Liver (tissue), 9 donors: Measurements from ENCODE around the gene SEMA3B. TPM values are rescaled to one million over a fixed set of nuclear protein-coding genes. Genes with fewer than 3 reads are reported as not detected.

Experiments used
- DNase-seq: peaks from one replicate; pipeline ENCODE4 v3.0.0-alpha.2; 2017; ENCODE audit warnings: low spot score
- H3K27ac ChIP-seq, 2 donors: one replicate each; pipeline ENCODE4 v1.7.0; 2013; ENCODE audit warnings: inconsistent platforms in 2 of 2, low read length in 2 of 2, control low read depth in 1 of 2, low read depth in 1 of 2, mild to moderate bottlenecking in 1 of 2
- H3K27me3 ChIP-seq, 4 donors: one replicate each; pipeline versions ENCODE4 v1.6.1 to v1.7.0; 2013; ENCODE audit warnings: low read length in 3 of 4, inconsistent platforms in 1 of 4, mild to moderate bottlenecking in 1 of 4, moderate library complexity in 1 of 4; ENCODE audit not compliant: control insufficient read depth in 4 of 4, insufficient read depth in 4 of 4
- H3K36me3 ChIP-seq, 4 donors: one replicate each; pipeline versions ENCODE4 v1.6.1 to v1.7.0; 2013; ENCODE audit warnings: low read length in 3 of 4, mild to moderate bottlenecking in 3 of 4, low read depth in 1 of 4, moderate library complexity in 1 of 4; ENCODE audit not compliant: control insufficient read depth in 4 of 4, insufficient read depth in 3 of 4
- H3K4me1 ChIP-seq, 4 donors: one replicate each; pipeline versions ENCODE4 v1.6.1 to v1.7.0; 2013; ENCODE audit warnings: low read length in 3 of 4, mild to moderate bottlenecking in 3 of 4, moderate library complexity in 1 of 4; ENCODE audit not compliant: control insufficient read depth in 4 of 4, insufficient read depth in 4 of 4
- H3K4me3 ChIP-seq, 3 donors: one replicate each; pipeline versions ENCODE4 v1.6.1 to v1.7.0; 2013; ENCODE audit warnings: low read length in 3 of 3, control low read depth in 1 of 3, low read depth in 1 of 3, mild to moderate bottlenecking in 1 of 3
- H3K9ac ChIP-seq, 2 donors: one replicate each; pipeline ENCODE4 v1.7.0; 2013; ENCODE audit warnings: low read length in 2 of 2, mild to moderate bottlenecking in 2 of 2, moderate library complexity in 2 of 2, control low read depth in 1 of 2, low read depth in 1 of 2
- H3K9me3 ChIP-seq, 4 donors: one replicate each; pipeline versions ENCODE4 v1.6.1 to v1.7.0; 2013; ENCODE audit warnings: low read length in 3 of 4; ENCODE audit not compliant: control insufficient read depth in 4 of 4
- EGR1 ChIP-seq, 2 donors: IDR thresholded peaks; 2 replicates each; pipeline ENCODE4 v1.6.1; 2016 to 2018; ENCODE audit warnings: antibody characterized with exemption in 2 of 2, low read depth in 2 of 2
- FOXA1 ChIP-seq: IDR thresholded peaks from 2 replicates; pipeline ENCODE4 v1.6.1; 2016; ENCODE audit warnings: antibody characterized with exemption
- FOXA2 ChIP-seq: IDR thresholded peaks from 2 replicates; pipeline ENCODE4 v1.6.1; 2016; ENCODE audit warnings: antibody characterized with exemption
- GABPA ChIP-seq, 2 donors: IDR thresholded peaks in 1 of 2; conservative IDR thresholded peaks in 1 of 2; 2 replicates each; pipeline ENCODE4 v1.6.1; 2016; ENCODE audit warnings: antibody characterized with exemption in 2 of 2, mild to moderate bottlenecking in 1 of 2, moderate library complexity in 1 of 2
- HNF4A ChIP-seq, 2 donors: conservative IDR thresholded peaks; 2 replicates each; pipeline ENCODE4 v1.6.1; 2016; ENCODE audit warnings: antibody characterized with exemption in 2 of 2, mild to moderate bottlenecking in 2 of 2
- HNF4G ChIP-seq: IDR thresholded peaks from 2 replicates; pipeline ENCODE4 v1.6.1; 2016; ENCODE audit warnings: antibody characterized with exemption
- JUND ChIP-seq, 2 donors: IDR thresholded peaks; 2 replicates each; pipeline ENCODE4 v1.6.1; 2016; ENCODE audit warnings: antibody characterized with exemption in 2 of 2
- NR2F2 ChIP-seq: IDR thresholded peaks from 2 replicates; pipeline ENCODE4 v1.6.1; 2016; ENCODE audit warnings: antibody characterized with exemption
- RAD21 ChIP-seq, 2 donors: IDR thresholded peaks; 2 replicates each; pipeline ENCODE4 v1.6.1; 2016; ENCODE audit warnings: antibody characterized with exemption in 2 of 2, mild to moderate bottlenecking in 2 of 2
- RXRA ChIP-seq, 2 donors: IDR thresholded peaks; 2 replicates each; pipeline ENCODE4 v1.6.1; 2017 to 2018; ENCODE audit warnings: antibody characterized with exemption in 2 of 2, mild to moderate bottlenecking in 1 of 2
- SP1 ChIP-seq: IDR thresholded peaks from 2 replicates; pipeline ENCODE4 v1.6.1; 2018; ENCODE audit warnings: antibody characterized with exemption, mild to moderate bottlenecking
- TAF1 ChIP-seq: conservative IDR thresholded peaks from 2 replicates; pipeline ENCODE4 v1.6.1; 2016; ENCODE audit warnings: antibody characterized with exemption, mild to moderate bottlenecking
- YY1 ChIP-seq: IDR thresholded peaks from 2 replicates; pipeline ENCODE4 v1.6.1; 2016; ENCODE audit warnings: antibody characterized with exemption, mild to moderate bottlenecking
- WGBS: extraction: QIAGEN DNeasy Blood & Tissue Kit; methylation state at CpG from one replicate; pipeline ENCODE4 v1.1.7; 2013; 5-methylcytosine and 5-hydroxymethylcytosine counted together
- polyA plus RNA-seq, 2 donors: library from polyadenylated mRNA; stranded (reverse) in 1 of 2; unstranded in 1 of 2; fragments of 200-250 nt in 1 of 2; fragments of >200 nt in 1 of 2; fragmentation: Nextera tagmentation in 1 of 2; extraction: Ambion mirVana in 1 of 2; gene quantifications; one replicate each; pipeline versions ENCODE4 v1.2.1 to v1.2.3, GENCODE V29; 2013 to 2015
- total RNA-seq, 2 donors: library from RNA; depleted of rRNA; stranded (reverse); fragments of >200 nt; gene quantifications; one replicate each; pipeline ENCODE4 v1.2.3, GENCODE V29; 2014
- TF ChIP-seq, protein P1 (sequence below): IDR thresholded peaks from 2 replicates; pipeline ENCODE4 v1.6.1; 2016; ENCODE audit warnings: antibody characterized with exemption, mild to moderate bottlenecking
- TF ChIP-seq, protein P2 (sequence below): IDR thresholded peaks from 2 replicates; pipeline ENCODE4 v1.6.1; 2016; ENCODE audit warnings: antibody characterized with exemption
- TF ChIP-seq, protein P3 (sequence below): IDR thresholded peaks from 2 replicates; pipeline ENCODE4 v1.6.1; 2016; ENCODE audit warnings: antibody characterized with exemption
- TF ChIP-seq, protein P4 (sequence below): IDR thresholded peaks from 2 replicates; pipeline ENCODE4 v1.6.1; 2016; ENCODE audit warnings: antibody characterized with exemption
- donor health status: healthy.
- donor health status: healthy.
- donor health status: healthy.
- donor health status: healthy.
- donor health status: healthy.

The SEMA3B gene
- total and polyA plus RNA-seq, 4 donors, result 0.40 to 1.5 (median 0.93) TPM

- no peak for TF ChIP-seq JUND (IDR thresholded peaks at IDR 0.05)
- no peak for TF ChIP-seq RXRA (IDR thresholded peaks at IDR 0.05)
- TF ChIP-seq, protein P1, sequence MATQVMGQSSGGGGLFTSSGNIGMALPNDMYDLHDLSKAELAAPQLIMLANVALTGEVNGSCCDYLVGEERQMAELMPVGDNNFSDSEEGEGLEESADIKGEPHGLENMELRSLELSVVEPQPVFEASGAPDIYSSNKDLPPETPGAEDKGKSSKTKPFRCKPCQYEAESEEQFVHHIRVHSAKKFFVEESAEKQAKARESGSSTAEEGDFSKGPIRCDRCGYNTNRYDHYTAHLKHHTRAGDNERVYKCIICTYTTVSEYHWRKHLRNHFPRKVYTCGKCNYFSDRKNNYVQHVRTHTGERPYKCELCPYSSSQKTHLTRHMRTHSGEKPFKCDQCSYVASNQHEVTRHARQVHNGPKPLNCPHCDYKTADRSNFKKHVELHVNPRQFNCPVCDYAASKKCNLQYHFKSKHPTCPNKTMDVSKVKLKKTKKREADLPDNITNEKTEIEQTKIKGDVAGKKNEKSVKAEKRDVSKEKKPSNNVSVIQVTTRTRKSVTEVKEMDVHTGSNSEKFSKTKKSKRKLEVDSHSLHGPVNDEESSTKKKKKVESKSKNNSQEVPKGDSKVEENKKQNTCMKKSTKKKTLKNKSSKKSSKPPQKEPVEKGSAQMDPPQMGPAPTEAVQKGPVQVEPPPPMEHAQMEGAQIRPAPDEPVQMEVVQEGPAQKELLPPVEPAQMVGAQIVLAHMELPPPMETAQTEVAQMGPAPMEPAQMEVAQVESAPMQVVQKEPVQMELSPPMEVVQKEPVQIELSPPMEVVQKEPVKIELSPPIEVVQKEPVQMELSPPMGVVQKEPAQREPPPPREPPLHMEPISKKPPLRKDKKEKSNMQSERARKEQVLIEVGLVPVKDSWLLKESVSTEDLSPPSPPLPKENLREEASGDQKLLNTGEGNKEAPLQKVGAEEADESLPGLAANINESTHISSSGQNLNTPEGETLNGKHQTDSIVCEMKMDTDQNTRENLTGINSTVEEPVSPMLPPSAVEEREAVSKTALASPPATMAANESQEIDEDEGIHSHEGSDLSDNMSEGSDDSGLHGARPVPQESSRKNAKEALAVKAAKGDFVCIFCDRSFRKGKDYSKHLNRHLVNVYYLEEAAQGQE, result no peak
- TF ChIP-seq FOXA2, result no peak
- TF ChIP-seq, protein P2, sequence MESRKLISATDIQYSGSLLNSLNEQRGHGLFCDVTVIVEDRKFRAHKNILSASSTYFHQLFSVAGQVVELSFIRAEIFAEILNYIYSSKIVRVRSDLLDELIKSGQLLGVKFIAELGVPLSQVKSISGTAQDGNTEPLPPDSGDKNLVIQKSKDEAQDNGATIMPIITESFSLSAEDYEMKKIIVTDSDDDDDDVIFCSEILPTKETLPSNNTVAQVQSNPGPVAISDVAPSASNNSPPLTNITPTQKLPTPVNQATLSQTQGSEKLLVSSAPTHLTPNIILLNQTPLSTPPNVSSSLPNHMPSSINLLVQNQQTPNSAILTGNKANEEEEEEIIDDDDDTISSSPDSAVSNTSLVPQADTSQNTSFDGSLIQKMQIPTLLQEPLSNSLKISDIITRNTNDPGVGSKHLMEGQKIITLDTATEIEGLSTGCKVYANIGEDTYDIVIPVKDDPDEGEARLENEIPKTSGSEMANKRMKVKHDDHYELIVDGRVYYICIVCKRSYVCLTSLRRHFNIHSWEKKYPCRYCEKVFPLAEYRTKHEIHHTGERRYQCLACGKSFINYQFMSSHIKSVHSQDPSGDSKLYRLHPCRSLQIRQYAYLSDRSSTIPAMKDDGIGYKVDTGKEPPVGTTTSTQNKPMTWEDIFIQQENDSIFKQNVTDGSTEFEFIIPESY, result no peak
- no peak for TF ChIP-seq TAF1
- no peak for TF ChIP-seq FOXA1
- no peak for TF ChIP-seq HNF4A (conservative IDR thresholded peaks at IDR 0.05)
- TF ChIP-seq RAD21 (IDR thresholded peaks at IDR 0.05), result no peak
- no peak for TF ChIP-seq YY1
- TF ChIP-seq, protein P3, sequence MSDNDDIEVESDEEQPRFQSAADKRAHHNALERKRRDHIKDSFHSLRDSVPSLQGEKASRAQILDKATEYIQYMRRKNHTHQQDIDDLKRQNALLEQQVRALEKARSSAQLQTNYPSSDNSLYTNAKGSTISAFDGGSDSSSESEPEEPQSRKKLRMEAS, result no peak
- no peak for TF ChIP-seq HNF4G
- no peak for TF ChIP-seq SP1
- TF ChIP-seq NR2F2, result no peak
- TF ChIP-seq EGR1 (IDR thresholded peaks at IDR 0.05; ENCODE audit: low read depth in 2 of 2), result no peak
- no peak for TF ChIP-seq GABPA (IDR thresholded peaks at IDR 0.05 in 1 of 2, conservative IDR thresholded peaks at IDR 0.05 in 1 of 2)
- no peaks in the 10 kb centered on the region for H3K9me3 ChIP-seq
- peaks cover 2 to 9% (median 5%) of the 10 kb centered on the region in 4 donors for H3K36me3 ChIP-seq
- no peak overlapping the region for H3K4me3 ChIP-seq
- H3K9ac ChIP-seq, result no peak overlapping the region
- 97% methylated on average over 4 of the region's 4 CpGs for WGBS
- H3K4me1 ChIP-seq, result peaks cover 15 to 77% (median 59%) of the 10 kb centered on the region in 4 donors
- H3K27me3 ChIP-seq, result no peaks in the 10 kb centered on the region
- H3K27ac ChIP-seq, result no peak overlapping the region
- DNase-seq, result no peak
These were observed 18.4 kb upstream of the SEMA3B start for GRCh38 chr3:50250514-50250913.

- TF ChIP-seq RAD21 (IDR thresholded peaks at IDR 0.05) (no peak), JUND (IDR thresholded peaks at IDR 0.05) (no peak), FOXA2 (no peak), FOXA1 (no peak), GABPA (IDR thresholded peaks at IDR 0.05 in 1 of 2, conservative IDR thresholded peaks at IDR 0.05 in 1 of 2) (no peak), SP1 (no peak), HNF4G (no peak), TAF1 (no peak), NR2F2 (no peak), YY1 (no peak), EGR1 (IDR thresholded peaks at IDR 0.05; ENCODE audit: low read depth in 2 of 2) (no peak)
- TF ChIP-seq, protein P4, sequence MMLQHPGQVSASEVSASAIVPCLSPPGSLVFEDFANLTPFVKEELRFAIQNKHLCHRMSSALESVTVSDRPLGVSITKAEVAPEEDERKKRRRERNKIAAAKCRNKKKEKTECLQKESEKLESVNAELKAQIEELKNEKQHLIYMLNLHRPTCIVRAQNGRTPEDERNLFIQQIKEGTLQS, result no peak
- TF ChIP-seq, protein P2, result no peak
- TF ChIP-seq, protein P1, result no peak
- TF ChIP-seq, protein P3, result no peak
- Histone ChIP-seq H3K27ac (no peak overlapping the region), H3K4me1 (peaks cover 10 to 71% (median 54%) of the 10 kb centered on the region in 4 donors), H3K27me3 (no peaks in the 10 kb centered on the region), H3K9ac (no peak overlapping the region), H3K36me3 (peaks cover 3 to 11% (median 6%) of the 10 kb centered on the region in 4 donors), H3K4me3 (no peak overlapping the region), H3K9me3 (no peaks in the 10 kb centered on the region)
- DNase-seq, result no peak
- WGBS, result 87% methylated on average over 8 of the region's 8 CpGs
These were observed 17.7 kb upstream of the SEMA3B start for GRCh38 chr3:50251220-50251619.
